Liver (tissue), 9 donors: ENCODE measurements around the gene HLCS. TPM values are rescaled to one million over a fixed set of nuclear protein-coding genes. Genes with fewer than 3 reads are reported as not detected.

Source experiments
- DNase-seq: peaks from one replicate; pipeline ENCODE4 v3.0.0-alpha.2; 2017; ENCODE audit warnings: low spot score
- H3K27ac ChIP-seq, 2 donors: one replicate each; pipeline ENCODE4 v1.7.0; 2013; ENCODE audit warnings: inconsistent platforms in 2 of 2, low read length in 2 of 2, control low read depth in 1 of 2, low read depth in 1 of 2, mild to moderate bottlenecking in 1 of 2
- H3K27me3 ChIP-seq, 4 donors: one replicate each; pipeline versions ENCODE4 v1.6.1 to v1.7.0; 2013; ENCODE audit warnings: low read length in 3 of 4, inconsistent platforms in 1 of 4, mild to moderate bottlenecking in 1 of 4, moderate library complexity in 1 of 4; ENCODE audit not compliant: control insufficient read depth in 4 of 4, insufficient read depth in 4 of 4
- H3K36me3 ChIP-seq, 4 donors: one replicate each; pipeline versions ENCODE4 v1.6.1 to v1.7.0; 2013; ENCODE audit warnings: low read length in 3 of 4, mild to moderate bottlenecking in 3 of 4, low read depth in 1 of 4, moderate library complexity in 1 of 4; ENCODE audit not compliant: control insufficient read depth in 4 of 4, insufficient read depth in 3 of 4
- H3K4me1 ChIP-seq, 4 donors: one replicate each; pipeline versions ENCODE4 v1.6.1 to v1.7.0; 2013; ENCODE audit warnings: low read length in 3 of 4, mild to moderate bottlenecking in 3 of 4, moderate library complexity in 1 of 4; ENCODE audit not compliant: control insufficient read depth in 4 of 4, insufficient read depth in 4 of 4
- H3K4me3 ChIP-seq, 3 donors: one replicate each; pipeline versions ENCODE4 v1.6.1 to v1.7.0; 2013; ENCODE audit warnings: low read length in 3 of 3, control low read depth in 1 of 3, low read depth in 1 of 3, mild to moderate bottlenecking in 1 of 3
- H3K9ac ChIP-seq, 2 donors: one replicate each; pipeline ENCODE4 v1.7.0; 2013; ENCODE audit warnings: low read length in 2 of 2, mild to moderate bottlenecking in 2 of 2, moderate library complexity in 2 of 2, control low read depth in 1 of 2, low read depth in 1 of 2
- H3K9me3 ChIP-seq, 4 donors: one replicate each; pipeline versions ENCODE4 v1.6.1 to v1.7.0; 2013; ENCODE audit warnings: low read length in 3 of 4; ENCODE audit not compliant: control insufficient read depth in 4 of 4
- ATF3 ChIP-seq: IDR thresholded peaks from 2 replicates; pipeline ENCODE4 v1.6.1; 2016; ENCODE audit warnings: antibody characterized with exemption
- FOXA1 ChIP-seq: IDR thresholded peaks from 2 replicates; pipeline ENCODE4 v1.6.1; 2016; ENCODE audit warnings: antibody characterized with exemption
- FOXA2 ChIP-seq: IDR thresholded peaks from 2 replicates; pipeline ENCODE4 v1.6.1; 2016; ENCODE audit warnings: antibody characterized with exemption
- GABPA ChIP-seq, 2 donors: IDR thresholded peaks in 1 of 2; conservative IDR thresholded peaks in 1 of 2; 2 replicates each; pipeline ENCODE4 v1.6.1; 2016; ENCODE audit warnings: antibody characterized with exemption in 2 of 2, mild to moderate bottlenecking in 1 of 2, moderate library complexity in 1 of 2
- HNF4A ChIP-seq, 2 donors: conservative IDR thresholded peaks; 2 replicates each; pipeline ENCODE4 v1.6.1; 2016; ENCODE audit warnings: antibody characterized with exemption in 2 of 2, mild to moderate bottlenecking in 2 of 2
- HNF4G ChIP-seq: IDR thresholded peaks from 2 replicates; pipeline ENCODE4 v1.6.1; 2016; ENCODE audit warnings: antibody characterized with exemption
- JUND ChIP-seq, 2 donors: IDR thresholded peaks; 2 replicates each; pipeline ENCODE4 v1.6.1; 2016; ENCODE audit warnings: antibody characterized with exemption in 2 of 2
- MAX ChIP-seq: IDR thresholded peaks from 2 replicates; pipeline ENCODE4 v1.6.1; 2016; ENCODE audit warnings: antibody characterized with exemption
- NR2F2 ChIP-seq: IDR thresholded peaks from 2 replicates; pipeline ENCODE4 v1.6.1; 2016; ENCODE audit warnings: antibody characterized with exemption
- RAD21 ChIP-seq, 2 donors: IDR thresholded peaks; 2 replicates each; pipeline ENCODE4 v1.6.1; 2016; ENCODE audit warnings: antibody characterized with exemption in 2 of 2, mild to moderate bottlenecking in 2 of 2
- REST ChIP-seq: IDR thresholded peaks from 2 replicates; pipeline ENCODE4 v1.6.1; 2016; ENCODE audit warnings: antibody characterized with exemption, mild to moderate bottlenecking
- RXRA ChIP-seq, 2 donors: IDR thresholded peaks; 2 replicates each; pipeline ENCODE4 v1.6.1; 2017 to 2018; ENCODE audit warnings: antibody characterized with exemption in 2 of 2, mild to moderate bottlenecking in 1 of 2
- SP1 ChIP-seq: IDR thresholded peaks from 2 replicates; pipeline ENCODE4 v1.6.1; 2018; ENCODE audit warnings: antibody characterized with exemption, mild to moderate bottlenecking
- TAF1 ChIP-seq: conservative IDR thresholded peaks from 2 replicates; pipeline ENCODE4 v1.6.1; 2016; ENCODE audit warnings: antibody characterized with exemption, mild to moderate bottlenecking
- YY1 ChIP-seq: IDR thresholded peaks from 2 replicates; pipeline ENCODE4 v1.6.1; 2016; ENCODE audit warnings: antibody characterized with exemption, mild to moderate bottlenecking
- ZBTB33 ChIP-seq: IDR thresholded peaks from 2 replicates; pipeline ENCODE4 v1.6.1; 2016; ENCODE audit warnings: antibody characterized with exemption
- WGBS: extraction: QIAGEN DNeasy Blood & Tissue Kit; methylation state at CpG from one replicate; pipeline ENCODE4 v1.1.7; 2013; 5-methylcytosine and 5-hydroxymethylcytosine counted together
- polyA plus RNA-seq, 2 donors: library from polyadenylated mRNA; stranded (reverse) in 1 of 2; unstranded in 1 of 2; fragments of 200-250 nt in 1 of 2; fragments of >200 nt in 1 of 2; fragmentation: Nextera tagmentation in 1 of 2; extraction: Ambion mirVana in 1 of 2; gene quantifications; one replicate each; pipeline versions ENCODE4 v1.2.1 to v1.2.3, GENCODE V29; 2013 to 2015
- total RNA-seq, 2 donors: library from RNA; depleted of rRNA; stranded (reverse); fragments of >200 nt; gene quantifications; one replicate each; pipeline ENCODE4 v1.2.3, GENCODE V29; 2014
- donor health status: healthy.
- donor health status: healthy.
- donor health status: healthy.
- donor health status: healthy.
- donor health status: healthy.

Gene HLCS
- total and polyA plus RNA-seq, 4 donors, result 6.6 to 22.5 (median 8.3) TPM

GRCh38 chr21:36866419-36866818, 100.0 kb downstream of the HLCS start:
- no peaks in the 10 kb centered on the region for H3K36me3 ChIP-seq
- H3K9ac ChIP-seq, result no peak overlapping the region
- no peak for DNase-seq
- TF ChIP-seq HNF4G (no peak), FOXA2 (no peak), YY1 (no peak), ATF3 (no peak), RAD21 (IDR thresholded peaks at IDR 0.05) (no peak), RXRA (IDR thresholded peaks at IDR 0.05) (no peak), GABPA (IDR thresholded peaks at IDR 0.05 in 1 of 2, conservative IDR thresholded peaks at IDR 0.05 in 1 of 2) (no peak), TAF1 (no peak), ZBTB33 (no peak), HNF4A (conservative IDR thresholded peaks at IDR 0.05) (no peak), MAX (no peak), FOXA1 (no peak), NR2F2 (no peak), SP1 (no peak), JUND (IDR thresholded peaks at IDR 0.05) (no peak)
- peaks cover 0 to 17% (median 9%) of the 10 kb centered on the region in 4 donors for H3K4me1 ChIP-seq
- WGBS, result 85% methylated on average over 5 of the region's 5 CpGs
- no peak overlapping the region for H3K27ac ChIP-seq
- no peaks in the 10 kb centered on the region for H3K9me3 ChIP-seq
- H3K27me3 ChIP-seq, result no peaks in the 10 kb centered on the region
- no peak overlapping the region for H3K4me3 ChIP-seq

GRCh38 chr21:36864974-36865373, 101.5 kb downstream of the HLCS start:
- Histone ChIP-seq H3K36me3 (no peaks in the 10 kb centered on the region), H3K27ac (no peak overlapping the region), H3K4me1 (peaks cover 0 to 26% (median 16%) of the 10 kb centered on the region in 4 donors), H3K9ac (no peak overlapping the region), H3K9me3 (no peaks in the 10 kb centered on the region), H3K27me3 (no peaks in the 10 kb centered on the region), H3K4me3 (no peak overlapping the region)
- no peak for TF ChIP-seq HNF4G
- TF ChIP-seq JUND (IDR thresholded peaks at IDR 0.05), result no peak
- TF ChIP-seq HNF4A (conservative IDR thresholded peaks at IDR 0.05), result no peak
- no peak for TF ChIP-seq SP1
- no peak for TF ChIP-seq REST
- TF ChIP-seq GABPA (IDR thresholded peaks at IDR 0.05 in 1 of 2, conservative IDR thresholded peaks at IDR 0.05 in 1 of 2), result no peak
- no peak for DNase-seq
- WGBS, result 85% methylated on average over 10 of the region's 10 CpGs
